ENCODE data around the gene FARP1.

FARP1 gene

DNA sequence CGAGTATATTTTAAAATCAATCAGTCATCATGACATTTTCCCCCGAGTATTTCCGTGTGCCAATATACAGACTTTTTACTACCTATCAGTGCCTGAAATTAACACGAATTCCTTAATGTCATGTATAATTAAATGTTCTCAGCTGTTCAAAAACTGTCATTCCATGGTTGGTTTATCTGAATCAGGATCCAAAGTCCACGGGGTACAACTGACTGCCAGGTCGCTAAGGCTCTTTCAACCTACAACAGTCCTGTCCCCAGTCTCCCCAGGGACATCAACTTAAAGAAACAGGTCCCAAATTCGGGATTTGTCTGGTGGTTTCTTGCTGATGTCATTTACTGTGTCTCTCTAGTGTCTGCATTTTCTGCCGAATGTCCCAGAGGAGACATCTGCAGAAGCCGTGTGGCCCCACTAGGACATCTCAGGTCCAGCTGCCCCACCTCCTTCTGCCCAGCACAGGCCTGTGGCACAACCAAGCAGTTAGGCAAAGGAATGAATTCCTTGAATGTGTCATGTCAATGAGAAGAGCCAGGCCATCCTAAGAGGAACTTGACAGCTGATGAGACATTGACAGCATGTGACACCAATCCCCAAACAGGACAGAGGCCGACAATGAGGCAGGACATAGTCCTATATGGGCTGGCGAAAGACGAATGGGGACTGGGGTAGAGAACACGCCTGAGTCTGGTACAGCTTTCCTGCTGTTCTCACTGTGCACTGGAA is 324.5 kb downstream of the FARP1 start (continued):
- no peak for TF ChIP-seq ZNF10 (tag by site-specific recombination; IDR thresholded peaks at IDR 0.05)
- TF ChIP-seq ZBTB1 (tag by site-specific recombination; IDR thresholded peaks at IDR 0.05), result no peak
- TF ChIP-seq ZIC2 (tag by site-specific recombination; IDR thresholded peaks at IDR 0.05), result no peak
- TF ChIP-seq HOXA7 (CRISPR knock-in tag; IDR thresholded peaks at IDR 0.05; ENCODE audit: borderline replicate concordance), result no peak

DNA sequence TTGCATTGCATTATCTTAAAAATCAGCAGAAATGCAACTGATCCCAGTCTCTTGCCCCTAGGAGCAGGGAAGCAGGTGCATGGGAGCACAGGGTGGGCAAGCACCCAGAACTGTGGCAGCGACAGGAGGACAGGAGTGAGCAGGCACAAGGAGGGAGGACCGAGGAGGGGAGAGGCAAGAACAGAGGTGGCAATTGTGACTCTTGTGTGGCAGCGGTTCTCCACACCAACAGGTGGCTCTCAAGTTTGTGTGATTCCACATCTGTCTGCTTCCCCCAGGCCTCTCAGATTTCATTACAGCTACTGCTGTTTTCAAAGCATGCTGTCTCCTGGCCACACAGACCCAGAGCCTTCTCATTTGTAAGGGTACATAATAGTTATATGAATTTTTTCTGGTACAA is 325.5 kb downstream of the FARP1 start:
- TF ChIP-seq SCRT1 (tag by site-specific recombination; IDR thresholded peaks at IDR 0.05; ENCODE audit: borderline replicate concordance) (peak; percentile 33; the same call in 1 of the 2 replicates), ZNF654 (tag by site-specific recombination; IDR thresholded peaks at IDR 0.05; ENCODE audit: low read depth) (peak; percentile 11; the same call in 1 of the 2 replicates), ZNF621 (tag by site-specific recombination; IDR thresholded peaks at IDR 0.05) (no peak), ZNF596 (tag by site-specific recombination; IDR thresholded peaks at IDR 0.05) (no peak), OSR2 (tag by site-specific recombination; IDR thresholded peaks at IDR 0.05) (peak; percentile 44; the same call in 1 of the 2 replicates), WT1 (tag by site-specific recombination; IDR thresholded peaks at IDR 0.05) (no peak), ZNF174 (tag by site-specific recombination; IDR thresholded peaks at IDR 0.05) (no peak), ZNF48 (tag by site-specific recombination; IDR thresholded peaks at IDR 0.05) (no peak), SCRT2 (tag by site-specific recombination; IDR thresholded peaks at IDR 0.05) (peak; percentile 96)
- peaks cover 0 to 60% of the 10 kb centered on the region in 2 experiments; a peak in 1 of 3 replicates for H3K36me3 ChIP-seq (ENCODE audit: control insufficient read depth in 2 of 2, insufficient read depth in 1 of 2, low read length in 2 of 2)
- ChIA-PET CTCF (interaction anchor here (0.6 to 2.2 kb wide), 4 partner anchors 16 to 205 kb away, joined by 3 to 7 read pairs (median 4); no protein-coding TSS in a partner anchor), POLR2A (no interaction called here)
- no peaks in the 10 kb centered on the region for H3K4me1 ChIP-seq (ENCODE audit: control insufficient read depth, insufficient read depth, low read length)
- no peak overlapping the region for H3K4me3 ChIP-seq (ENCODE audit: low read depth, low read length)
- no peak overlapping the region for H3K27ac ChIP-seq (ENCODE audit: extremely low read depth, low read depth, low read length)
- no peaks in the 10 kb centered on the region for H3K9me3 ChIP-seq (ENCODE audit: control insufficient read depth, insufficient read depth, low read depth, low read length)

GRCh38 chr13:98468929-98469328 is 326.0 kb downstream of the FARP1 start:
- CTCF ChIA-PET, result interaction anchor here (2.2 kb wide), 1 partner anchor 23 kb away, joined by 7 read pairs; no protein-coding TSS in a partner anchor
- no peaks in the 10 kb centered on the region for H3K9me3 ChIP-seq (ENCODE audit: control insufficient read depth, insufficient read depth, low read depth, low read length)
- TF ChIP-seq EGR2 (tag by site-specific recombination; IDR thresholded peaks at IDR 0.05; ENCODE audit: low read depth) (no peak), ZNF529 (tag by site-specific recombination; IDR thresholded peaks at IDR 0.05; ENCODE audit: insufficient replicate concordance) (no peak), GFI1B (tag by site-specific recombination; IDR thresholded peaks at IDR 0.05) (no peak), ZBTB21 (tag by site-specific recombination; IDR thresholded peaks at IDR 0.05) (no peak), ZNF19 (tag by site-specific recombination; IDR thresholded peaks at IDR 0.05; ENCODE audit: low read depth) (no peak), ZNF37A (tag by site-specific recombination; IDR thresholded peaks at IDR 0.05) (no peak), ZNF366 (tag by site-specific recombination; conservative IDR thresholded peaks at IDR 0.05) (no peak), ZNF660 (tag by site-specific recombination; IDR thresholded peaks at IDR 0.05) (no peak), ZNF114 (tag by site-specific recombination; IDR thresholded peaks at IDR 0.05) (no peak)
- peaks cover 0 to 58% of the 10 kb centered on the region in 2 experiments; a peak in 1 of 3 replicates for H3K36me3 ChIP-seq (ENCODE audit: control insufficient read depth in 2 of 2, insufficient read depth in 1 of 2, low read length in 2 of 2)
- POLR2A ChIA-PET, result no interaction called here
- no peak overlapping the region for H3K27ac ChIP-seq (ENCODE audit: extremely low read depth, low read depth, low read length)
- no peaks in the 10 kb centered on the region for H3K4me1 ChIP-seq (ENCODE audit: control insufficient read depth, insufficient read depth, low read length)
- no peak overlapping the region for H3K4me3 ChIP-seq (ENCODE audit: low read depth, low read length)

- H3K27ac ChIP-seq (ENCODE audit: extremely low read depth, low read depth, low read length), result no peak overlapping the region
- CTCF ChIA-PET, result interaction anchor here (1.1 kb wide), 1 partner anchor 26 kb away, joined by 3 read pairs; no protein-coding TSS in a partner anchor
- H3K9me3 ChIP-seq (ENCODE audit: control insufficient read depth, insufficient read depth, low read depth, low read length), result no peaks in the 10 kb centered on the region
- POLR2A ChIA-PET, result no interaction called here
- no peaks in the 10 kb centered on the region for H3K4me1 ChIP-seq (ENCODE audit: control insufficient read depth, insufficient read depth, low read length)
- H3K4me3 ChIP-seq (ENCODE audit: low read depth, low read length), result no peak overlapping the region
- peaks cover 0 to 57% of the 10 kb centered on the region in 2 experiments; a peak in 1 of 3 replicates for H3K36me3 ChIP-seq (ENCODE audit: control insufficient read depth in 2 of 2, insufficient read depth in 1 of 2, low read length in 2 of 2)
- no peak for TF ChIP-seq KLF8 (tag by site-specific recombination; IDR thresholded peaks at IDR 0.05)
- TF ChIP-seq ZNF292 (tag by site-specific recombination; IDR thresholded peaks at IDR 0.05; ENCODE audit: borderline replicate concordance, low read depth), result no peak
- TF ChIP-seq ZNF416 (tag by site-specific recombination; IDR thresholded peaks at IDR 0.05), result no peak
- TF ChIP-seq ZBTB49 (tag by site-specific recombination; IDR thresholded peaks at IDR 0.05; ENCODE audit: low read depth), result no peak
- no peak for TF ChIP-seq ZNF692 (tag by site-specific recombination; IDR thresholded peaks at IDR 0.05)
- TF ChIP-seq BCL11B (tag by site-specific recombination; IDR thresholded peaks at IDR 0.05; ENCODE audit: low read depth), result no peak
Observed at GRCh38 chr13:98470920-98471319, 328.0 kb downstream of the FARP1 start.
